ENCODE data around the gene GSG1L.
A peak's percentile ranks its signal among the peaks of the same experiment; 100 is the strongest.
"Not testable (repeated sequence)": the region's sequence is repeated elsewhere in the genome, so short reads cannot be mapped to it uniquely, and the experiment has no call there.

Gene GSG1L

DNA sequence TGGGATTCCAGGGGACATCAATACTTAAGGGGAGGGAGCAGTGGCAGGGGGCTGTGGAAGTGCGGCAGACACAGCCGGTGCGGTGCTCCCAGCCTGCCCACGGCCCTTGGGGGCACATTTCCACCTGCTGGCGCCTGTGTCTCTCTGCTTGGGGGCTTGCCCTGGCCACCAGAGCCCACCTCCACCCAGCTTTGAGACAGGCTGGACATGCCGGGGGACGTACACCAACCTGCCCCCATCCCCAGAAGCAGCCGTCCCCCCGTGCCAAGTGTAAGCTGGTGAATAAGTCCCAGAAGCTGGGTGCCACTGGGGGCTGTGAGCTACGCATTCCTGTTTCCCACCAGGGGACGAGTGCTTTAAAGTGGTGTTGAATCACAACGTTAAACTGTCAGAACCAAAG lies 172.6 kb downstream of the GSG1L start:
- TF ChIP-seq CTCF (IDR thresholded peaks at IDR 0.05; ENCODE audit: control insufficient read depth, extremely low read depth, insufficient read depth), result no peak
- no peak overlapping the region for H3K4me3 ChIP-seq (ENCODE audit: low read depth, low read length)
- DNase-seq (ENCODE audit: low read depth), result no peak

DNA sequence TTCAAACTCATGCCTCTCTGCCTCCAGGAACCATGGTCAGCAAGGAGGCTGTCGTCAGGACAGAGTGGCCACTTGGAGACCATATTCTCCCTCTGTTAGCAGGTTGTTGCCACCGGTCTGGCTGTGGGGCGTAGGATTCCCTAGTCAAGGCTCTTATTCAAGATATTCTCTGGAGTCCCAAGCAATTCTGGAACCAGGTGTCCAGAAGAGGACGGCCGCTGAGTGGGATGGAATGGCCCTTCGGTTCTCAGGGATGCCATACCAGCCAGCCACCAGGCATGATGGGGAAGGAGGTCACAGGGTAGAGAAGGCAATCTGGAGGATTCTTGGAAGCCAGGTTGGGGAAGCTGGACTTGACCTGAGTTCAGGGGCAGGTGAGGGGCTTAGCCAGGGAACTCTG lies 173.5 kb downstream of the GSG1L start:
- H3K4me3 ChIP-seq (ENCODE audit: low read depth, low read length), result no peak overlapping the region
- no peak for DNase-seq (ENCODE audit: low read depth)
- no peak for TF ChIP-seq CTCF (IDR thresholded peaks at IDR 0.05; ENCODE audit: control insufficient read depth, extremely low read depth, insufficient read depth)

DNA sequence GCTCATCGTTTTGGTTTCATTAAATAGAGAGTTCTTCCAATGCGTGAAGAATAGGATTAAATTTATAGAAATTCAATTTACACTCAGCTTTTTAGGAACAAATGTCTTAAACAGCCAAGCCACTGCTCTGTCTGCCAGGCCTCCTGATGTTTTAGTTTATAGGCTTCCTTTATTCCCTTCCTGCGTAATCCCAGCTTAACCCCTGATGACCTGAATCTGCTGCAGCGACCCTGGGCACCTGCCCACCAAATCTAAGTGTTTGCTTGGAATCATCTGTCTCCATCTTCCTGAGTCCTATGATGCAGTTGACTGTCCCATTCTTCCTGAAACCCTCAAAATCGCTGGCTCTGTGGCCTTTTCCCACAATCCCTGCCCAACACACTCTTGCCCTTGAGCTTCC lies 179.9 kb downstream of the GSG1L start:
- no peak for DNase-seq (ENCODE audit: low read depth)
- no peak overlapping the region for H3K4me3 ChIP-seq (ENCODE audit: low read depth, low read length)
- no peak for TF ChIP-seq CTCF (IDR thresholded peaks at IDR 0.05; ENCODE audit: control insufficient read depth, extremely low read depth, insufficient read depth)

DNA sequence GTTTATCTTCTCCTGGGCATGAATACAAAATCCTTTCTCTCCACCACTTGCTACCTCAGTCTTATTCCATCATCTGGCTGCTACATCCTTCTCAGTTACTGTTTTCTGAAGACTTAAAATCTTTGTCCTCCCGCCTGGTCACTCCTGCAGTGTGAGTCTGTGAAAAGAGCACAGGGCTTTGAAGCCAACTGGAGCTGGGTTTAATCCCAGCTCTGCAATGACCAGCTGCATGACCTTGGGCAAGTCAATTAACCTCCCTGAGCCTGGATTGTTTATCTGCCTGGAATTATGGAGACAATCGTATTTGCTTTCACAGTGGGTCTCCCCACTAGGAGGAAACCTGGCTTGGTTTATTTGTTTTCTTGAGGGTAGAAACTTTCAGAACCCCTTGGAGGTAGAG lies 183.2 kb downstream of the GSG1L start:
- TF ChIP-seq CTCF (IDR thresholded peaks at IDR 0.05; ENCODE audit: control insufficient read depth, extremely low read depth, insufficient read depth), result no peak
- no peak overlapping the region for H3K4me3 ChIP-seq (ENCODE audit: low read depth, low read length)
- peak; percentile 4 for DNase-seq (ENCODE audit: low read depth)

DNA sequence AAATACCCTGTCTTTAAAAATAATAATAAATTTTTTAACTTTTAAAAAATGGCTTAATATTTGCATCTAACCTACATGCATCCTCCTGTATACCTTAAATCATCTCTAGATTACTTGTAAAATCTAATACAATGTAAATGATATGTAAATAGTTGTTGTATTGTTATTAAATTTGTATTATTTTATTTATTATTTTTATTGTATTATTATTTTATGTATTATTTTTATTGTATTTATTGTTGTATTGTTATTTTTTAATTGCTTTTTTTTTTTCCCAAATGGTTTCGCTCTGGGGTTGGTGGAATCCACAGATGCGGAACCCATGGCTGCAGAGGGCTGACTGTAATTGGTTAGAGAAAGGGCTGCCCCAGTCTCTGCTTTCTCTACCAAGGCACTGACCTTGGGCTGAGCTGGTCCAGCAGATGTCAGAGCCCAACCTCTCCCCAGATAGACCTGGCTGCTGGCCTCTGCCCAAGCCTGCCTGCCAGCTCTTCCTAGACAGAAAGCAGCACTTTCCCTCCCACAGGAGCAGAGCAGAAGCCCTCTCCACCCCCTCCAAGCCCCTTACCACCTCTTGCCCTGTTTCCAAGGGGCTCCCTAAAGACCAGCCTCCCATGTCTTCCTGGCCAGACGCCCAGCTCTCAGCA lies 183.8 kb downstream of the GSG1L start:
- peak; percentile 0 for DNase-seq (ENCODE audit: low read depth)
- TF ChIP-seq CTCF (IDR thresholded peaks at IDR 0.05; ENCODE audit: control insufficient read depth, extremely low read depth, insufficient read depth), result no peak
- no peak overlapping the region for H3K4me3 ChIP-seq (ENCODE audit: low read depth, low read length)

GRCh38 chr16:27872627-27873026 lies 190.9 kb downstream of the GSG1L start:
- H3K4me3 ChIP-seq (ENCODE audit: low read depth, low read length); DNase-seq (ENCODE audit: low read depth): not testable (repeated sequence)

GRCh38 chr16:27870116-27870798 lies 193.3 kb downstream of the GSG1L start:
- no peak overlapping the region for H3K4me3 ChIP-seq (ENCODE audit: low read depth, low read length)
- DNase-seq (ENCODE audit: low read depth), result no peak
- TF ChIP-seq CTCF (IDR thresholded peaks at IDR 0.05; ENCODE audit: control insufficient read depth, extremely low read depth, insufficient read depth), result no peak
